Measurements from ENCODE around the gene ATP6V1G3.

DNA sequence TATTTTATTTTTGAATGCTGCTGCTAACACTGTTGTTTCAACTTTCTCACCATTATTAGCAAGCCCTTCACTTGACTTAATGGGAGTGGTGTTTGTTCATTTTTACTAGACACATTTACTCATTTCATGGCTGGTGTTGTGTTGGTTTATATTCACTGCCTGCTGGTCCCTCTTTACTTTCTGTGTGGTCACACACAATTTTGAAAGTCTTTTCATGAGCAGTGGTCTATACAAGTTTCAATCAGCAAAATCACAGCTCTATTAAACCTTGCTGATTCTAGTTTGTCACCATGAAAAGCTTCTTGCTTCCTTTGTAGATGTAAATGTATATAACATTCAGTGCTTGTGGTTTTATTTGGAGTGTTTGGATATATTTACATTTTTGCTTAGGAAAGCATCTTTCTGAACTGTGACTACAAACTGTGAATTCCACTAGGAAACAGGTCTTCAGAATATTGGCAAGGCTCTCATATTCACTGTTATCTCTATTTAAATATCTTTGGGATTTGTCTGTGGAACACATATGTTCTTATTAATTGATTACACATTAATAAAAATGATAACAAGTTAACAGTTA lies 22.8 kb downstream of the ATP6V1G3 start:
- TF ChIP-seq CEBPB (IDR thresholded peaks at IDR 0.05; ENCODE audit: low read depth, low read length) (no peak), POLR2A (IDR thresholded peaks at IDR 0.05; ENCODE audit: low read depth, low read length) (no peak), BHLHE40 (IDR thresholded peaks at IDR 0.05; ENCODE audit: low read depth, low read length) (no peak), CHD1 (IDR thresholded peaks at IDR 0.05; ENCODE audit: low read depth, low read length) (no peak), RFX5 (IDR thresholded peaks at IDR 0.05; ENCODE audit: low read depth, low read length) (no peak)
- TF ChIP-seq, protein P1, sequence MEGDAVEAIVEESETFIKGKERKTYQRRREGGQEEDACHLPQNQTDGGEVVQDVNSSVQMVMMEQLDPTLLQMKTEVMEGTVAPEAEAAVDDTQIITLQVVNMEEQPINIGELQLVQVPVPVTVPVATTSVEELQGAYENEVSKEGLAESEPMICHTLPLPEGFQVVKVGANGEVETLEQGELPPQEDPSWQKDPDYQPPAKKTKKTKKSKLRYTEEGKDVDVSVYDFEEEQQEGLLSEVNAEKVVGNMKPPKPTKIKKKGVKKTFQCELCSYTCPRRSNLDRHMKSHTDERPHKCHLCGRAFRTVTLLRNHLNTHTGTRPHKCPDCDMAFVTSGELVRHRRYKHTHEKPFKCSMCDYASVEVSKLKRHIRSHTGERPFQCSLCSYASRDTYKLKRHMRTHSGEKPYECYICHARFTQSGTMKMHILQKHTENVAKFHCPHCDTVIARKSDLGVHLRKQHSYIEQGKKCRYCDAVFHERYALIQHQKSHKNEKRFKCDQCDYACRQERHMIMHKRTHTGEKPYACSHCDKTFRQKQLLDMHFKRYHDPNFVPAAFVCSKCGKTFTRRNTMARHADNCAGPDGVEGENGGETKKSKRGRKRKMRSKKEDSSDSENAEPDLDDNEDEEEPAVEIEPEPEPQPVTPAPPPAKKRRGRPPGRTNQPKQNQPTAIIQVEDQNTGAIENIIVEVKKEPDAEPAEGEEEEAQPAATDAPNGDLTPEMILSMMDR (conservative IDR thresholded peaks at IDR 0.05; ENCODE audit: low read depth, low read length): no peak

Data from IMR-90 (cell line).